ENCODE measurements around the gene EPG5. TPM values are rescaled to one million over a fixed set of nuclear protein-coding genes. Genes with fewer than 3 reads are reported as not detected.
"Not testable (repeated sequence)": the region's sequence is repeated elsewhere in the genome, so short reads cannot be mapped to it uniquely, and the experiment has no call there.

Gene EPG5
- total RNA-seq, 2 donors from 2014 or later = 18.0 to 21.5 TPM

DNA sequence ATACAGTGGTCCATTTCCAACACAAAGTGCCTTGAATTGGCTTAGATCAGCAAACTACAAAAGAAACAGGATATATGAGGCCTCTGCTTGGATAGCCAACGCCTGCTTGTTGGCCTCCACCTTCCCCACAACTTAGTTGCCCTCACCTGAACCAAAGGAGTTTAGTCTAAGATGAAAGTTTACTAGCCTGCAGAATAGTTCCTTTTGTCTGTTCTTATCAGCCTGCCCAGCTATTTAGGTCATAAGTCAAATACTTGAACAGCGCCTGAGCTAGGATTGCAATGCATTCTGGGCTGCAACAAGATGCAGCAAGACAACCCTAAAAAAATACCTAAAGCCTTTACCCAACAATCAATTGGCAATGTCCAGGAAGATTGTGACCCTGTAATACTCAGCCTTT is 13.1 kb upstream of the EPG5 start:
- intact Hi-C loops (cut with DNase I, micrococcal nuclease) = no loop called here
- DNase-seq (no peak), ATAC-seq (peak; percentile 51)

DNA sequence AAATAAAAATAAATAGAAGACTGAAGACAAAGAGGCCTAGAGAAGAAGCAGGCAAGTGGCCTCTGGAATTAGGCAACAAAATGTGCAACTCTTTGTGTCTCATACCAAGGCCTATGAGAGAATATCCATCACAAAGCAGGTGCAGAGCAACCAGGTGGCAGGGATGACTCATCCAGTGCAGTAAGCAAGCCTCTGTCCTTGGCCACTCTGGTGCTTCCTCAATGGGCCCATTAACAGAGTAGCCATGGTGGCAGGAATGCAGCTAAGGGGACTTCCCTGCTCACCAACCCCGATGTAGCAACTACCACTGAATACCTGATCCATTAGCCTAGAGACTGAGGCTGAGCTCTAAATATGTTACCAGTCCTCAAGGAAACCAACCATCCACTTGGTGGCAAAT is 11.0 kb upstream of the EPG5 start:
- DNase-seq (no peak), ATAC-seq (no peak)
- intact Hi-C loops (cut with DNase I, micrococcal nuclease) = no loop called here

DNA sequence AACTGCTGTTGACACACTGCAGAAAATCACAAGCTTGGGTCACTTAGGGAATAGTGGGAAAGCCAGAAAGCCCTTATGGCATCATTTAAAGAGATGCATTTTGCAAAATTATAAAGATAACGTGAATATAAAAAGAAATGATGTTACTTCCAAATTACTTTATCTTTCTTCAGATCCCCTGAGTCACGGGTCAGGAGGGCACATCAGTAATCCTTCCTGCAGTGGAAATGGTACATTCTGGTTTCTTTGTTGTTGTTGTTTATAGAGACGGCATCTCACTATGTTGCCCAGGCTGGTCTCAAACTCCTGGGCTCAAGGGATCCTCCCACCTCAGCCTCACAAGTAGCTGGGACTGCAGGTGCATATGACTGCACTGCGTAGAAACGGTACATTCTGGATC is 9.8 kb upstream of the EPG5 start:
- ATAC-seq (no peak), DNase-seq (no peak)
- intact Hi-C loops (cut with DNase I, micrococcal nuclease) = no loop called here

DNA sequence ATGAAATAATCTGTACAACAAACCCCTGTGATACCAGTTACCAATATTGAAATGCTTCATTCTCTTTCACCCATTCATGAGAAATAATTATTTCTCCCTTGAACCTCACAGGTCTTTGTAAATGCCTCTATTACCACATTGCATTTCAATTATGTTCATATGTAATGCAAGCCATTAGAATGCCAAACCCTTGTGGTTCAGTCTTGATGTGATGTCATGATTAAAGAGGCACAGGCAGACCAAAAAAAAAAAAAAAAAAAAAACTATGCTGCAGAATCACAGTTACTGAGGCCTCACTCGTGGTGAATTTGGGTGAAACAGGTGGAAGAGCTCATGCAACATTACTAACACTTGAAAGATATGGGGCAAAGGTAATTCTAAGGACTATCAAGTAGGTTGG is 9.4 kb upstream of the EPG5 start:
- ATAC-seq = no peak
- intact Hi-C loops (cut with DNase I, micrococcal nuclease) = no loop called here
- DNase-seq = no peak

GRCh38 chr18:45974088-45974536 is 7.0 kb upstream of the EPG5 start:
- intact Hi-C loops (cut with DNase I, micrococcal nuclease) = no loop called here
- DNase-seq (peak; percentile 56 to 67), ATAC-seq (peak; percentile 93)

DNA sequence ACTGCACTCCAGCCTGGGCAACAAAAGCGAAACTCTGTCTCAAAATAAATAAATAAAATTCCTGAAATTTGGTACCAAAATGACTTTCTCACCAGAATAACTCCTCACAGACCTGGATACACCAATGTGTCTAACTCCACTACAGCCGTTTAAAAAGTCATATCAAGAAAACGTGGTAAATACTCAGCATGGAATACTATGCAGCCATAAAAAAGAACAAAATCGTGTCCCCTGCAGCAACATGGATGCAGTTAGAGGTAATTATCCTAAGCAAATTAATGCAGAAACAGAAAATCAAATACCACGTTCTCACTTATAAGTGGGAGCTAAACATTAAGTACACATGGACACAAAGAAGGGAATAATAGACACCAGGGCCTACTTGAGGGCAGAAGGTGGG is 2.2 kb downstream of the EPG5 start:
- intact Hi-C loops (cut with DNase I, micrococcal nuclease) = loop anchor here in 1 of 2 donors (10.0 kb wide), 2 partner anchors 110 to 1250 kb away; partner anchors contain the start of gene PSTPIP2
- not testable (repeated sequence) for DNase-seq, ATAC-seq

DNA sequence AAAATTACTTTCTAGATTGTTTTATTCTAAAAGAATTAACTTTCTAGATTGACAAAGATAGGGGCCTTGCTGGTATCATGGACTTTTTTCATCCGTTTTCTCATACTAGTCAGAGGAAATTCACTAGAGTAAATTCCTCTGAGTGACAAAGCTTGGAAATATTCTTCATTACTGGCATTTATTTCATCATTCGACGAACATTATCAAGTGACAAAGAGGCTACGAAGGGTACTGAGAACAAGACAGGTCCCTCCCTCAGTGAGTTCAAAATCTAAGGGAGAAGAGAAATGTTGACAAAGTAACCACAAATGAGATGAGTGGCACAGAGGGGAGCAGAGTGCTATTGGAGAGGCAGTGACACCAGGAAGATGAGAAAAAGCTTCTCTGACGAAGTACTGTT is 4.3 kb downstream of the EPG5 start:
- DNase-seq = no peak
- intact Hi-C loops (cut with DNase I, micrococcal nuclease) = loop anchor here in 1 of 2 donors (10.0 kb wide), 2 partner anchors 112 to 1248 kb away; partner anchors contain the start of gene PSTPIP2
- no peak for ATAC-seq

DNA sequence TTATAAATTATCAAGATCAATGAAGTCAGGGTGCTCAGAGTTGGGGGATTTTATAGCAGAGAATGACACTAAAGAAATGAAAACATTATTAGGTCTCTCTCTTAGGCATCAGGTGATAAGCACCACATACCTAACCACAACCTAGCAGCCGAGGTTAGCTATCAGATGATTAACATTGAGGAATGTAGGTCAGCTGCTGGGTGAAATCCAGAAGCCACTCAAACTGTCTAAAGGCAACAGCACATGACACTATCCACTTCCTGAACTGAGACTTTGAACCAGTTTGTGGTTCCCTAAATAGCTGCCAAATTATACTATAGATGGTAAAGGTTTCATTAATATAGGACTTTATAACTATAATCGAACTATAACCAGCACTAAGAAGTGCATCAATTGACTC is 4.7 kb downstream of the EPG5 start:
- intact Hi-C loops (cut with DNase I, micrococcal nuclease) = loop anchor here in 1 of 2 donors (10.0 kb wide), 2 partner anchors 112 to 1248 kb away; partner anchors contain the start of gene PSTPIP2
- no peak for DNase-seq
- ATAC-seq = no peak

DNA sequence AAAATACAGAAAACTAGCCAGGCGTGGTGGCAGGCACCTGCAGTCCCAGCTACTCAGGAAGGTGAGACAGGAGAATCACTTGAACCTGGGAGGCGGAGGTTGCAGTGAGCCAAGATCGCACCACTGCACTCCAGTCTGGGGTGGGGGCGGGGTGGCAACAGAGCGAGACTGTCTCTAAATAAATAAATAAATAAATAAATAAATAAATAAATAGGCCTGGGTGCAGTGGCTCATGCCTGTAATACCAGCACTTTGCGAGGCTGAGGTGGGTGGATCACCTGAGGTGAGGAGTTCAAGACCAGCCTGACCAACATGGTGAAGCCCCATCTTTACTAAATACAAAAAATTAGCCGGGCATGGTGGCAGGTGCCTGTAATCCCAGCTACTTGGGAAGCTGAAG is 7.6 kb downstream of the EPG5 start:
- DNase-seq; ATAC-seq; intact Hi-C loops (cut with DNase I, micrococcal nuclease): not testable (repeated sequence)

GRCh38 chr18:45958730-45959129 is 8.4 kb downstream of the EPG5 start:
- intact Hi-C loops (cut with DNase I, micrococcal nuclease) = no loop called here
- ATAC-seq = no peak
- no peak for DNase-seq

- intact Hi-C loops (cut with DNase I, micrococcal nuclease) = no loop called here
- no peak for DNase-seq
- ATAC-seq = no peak
These were observed 9.1 kb downstream of the EPG5 start for GRCh38 chr18:45958027-45958426.

DNA sequence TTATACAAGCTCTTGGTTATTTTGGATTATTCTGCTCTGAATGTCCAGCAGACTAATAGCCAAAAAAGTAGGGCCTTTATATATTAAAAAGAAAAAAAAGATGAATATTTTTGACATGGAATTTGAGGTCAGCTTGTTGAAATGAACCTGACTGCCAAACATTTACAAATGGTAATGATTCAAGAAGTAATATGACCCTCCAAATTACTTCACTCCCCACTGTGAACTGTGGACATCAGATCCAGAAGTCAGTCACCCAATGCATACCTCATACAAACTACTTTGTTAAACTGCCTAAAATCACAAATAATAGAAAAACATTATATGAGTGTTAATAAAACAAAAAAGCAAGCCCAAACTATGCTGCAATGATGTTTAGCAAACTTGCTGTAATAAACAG is 10.0 kb downstream of the EPG5 start:
- DNase-seq = no peak
- intact Hi-C loops (cut with DNase I, micrococcal nuclease) = no loop called here
- no peak for ATAC-seq

GRCh38 chr18:45954070-45954934 is 12.8 kb downstream of the EPG5 start:
- ATAC-seq (no peak), DNase-seq (no peak)
- intact Hi-C loops (cut with DNase I, micrococcal nuclease) = no loop called here

- intact Hi-C loops (cut with DNase I, micrococcal nuclease) = no loop called here
- ATAC-seq (no peak), DNase-seq (no peak)
These were observed 16.0 kb downstream of the EPG5 start for GRCh38 chr18:45951016-45951714.

DNA sequence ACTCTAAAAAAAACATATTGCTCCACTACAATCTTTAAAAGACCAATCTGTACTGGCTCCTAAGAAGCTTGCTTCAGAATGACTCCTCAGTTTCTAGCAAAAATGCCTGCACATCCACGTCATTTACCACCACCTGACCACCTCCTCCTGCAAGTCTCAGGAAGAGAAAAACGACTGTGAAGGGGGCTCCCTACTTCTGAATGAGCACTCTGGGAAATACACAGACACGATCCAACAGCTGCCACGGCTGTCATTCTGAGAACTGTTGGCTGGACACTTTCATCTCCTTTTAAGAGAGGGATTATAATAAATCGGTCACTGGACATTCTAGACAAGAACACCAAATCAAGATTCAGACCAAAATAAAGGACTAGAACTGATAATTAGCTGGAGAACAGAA is 21.5 kb downstream of the EPG5 start:
- DNase-seq (no peak), ATAC-seq (no peak)
- intact Hi-C loops (cut with DNase I, micrococcal nuclease) = no loop called here

- intact Hi-C loops (cut with DNase I, micrococcal nuclease) = no loop called here
- ATAC-seq = no peak
- DNase-seq = no peak
These were observed 26.4 kb downstream of the EPG5 start for GRCh38 chr18:45940724-45941123.

GRCh38 chr18:45939236-45939635 is 27.9 kb downstream of the EPG5 start:
- no peak for ATAC-seq
- intact Hi-C loops (cut with DNase I, micrococcal nuclease) = no loop called here
- DNase-seq = no peak

DNA sequence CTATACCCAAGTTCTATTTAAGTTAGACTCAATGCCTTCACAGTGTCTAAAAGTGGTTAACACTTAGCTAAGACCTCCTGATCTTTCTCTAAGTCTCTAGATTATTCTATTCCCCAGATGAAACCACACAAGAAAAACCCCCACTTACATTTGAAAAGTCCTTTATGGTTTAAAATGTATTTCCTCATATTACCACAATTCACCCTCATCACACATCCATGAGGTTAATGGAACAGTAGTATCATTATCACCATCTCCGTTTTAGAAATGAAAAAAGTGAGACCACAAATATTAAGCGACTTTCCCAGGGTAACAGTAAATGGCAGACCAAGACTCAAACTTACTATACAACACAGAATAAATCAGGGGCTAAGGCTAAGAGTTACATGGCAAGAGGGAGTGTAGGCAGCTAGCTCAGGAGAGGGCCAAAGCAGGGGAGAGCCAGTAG is 28.6 kb downstream of the EPG5 start:
- intact Hi-C loops (cut with DNase I, micrococcal nuclease) = no loop called here
- DNase-seq (no peak), ATAC-seq (no peak)

GRCh38 chr18:45935591-45936335 is 31.4 kb downstream of the EPG5 start:
- ATAC-seq = no peak
- DNase-seq = no peak
- intact Hi-C loops (cut with DNase I, micrococcal nuclease) = no loop called here
